ENCODE data around the gene FLYWCH1.

FLYWCH1 gene

DNA sequence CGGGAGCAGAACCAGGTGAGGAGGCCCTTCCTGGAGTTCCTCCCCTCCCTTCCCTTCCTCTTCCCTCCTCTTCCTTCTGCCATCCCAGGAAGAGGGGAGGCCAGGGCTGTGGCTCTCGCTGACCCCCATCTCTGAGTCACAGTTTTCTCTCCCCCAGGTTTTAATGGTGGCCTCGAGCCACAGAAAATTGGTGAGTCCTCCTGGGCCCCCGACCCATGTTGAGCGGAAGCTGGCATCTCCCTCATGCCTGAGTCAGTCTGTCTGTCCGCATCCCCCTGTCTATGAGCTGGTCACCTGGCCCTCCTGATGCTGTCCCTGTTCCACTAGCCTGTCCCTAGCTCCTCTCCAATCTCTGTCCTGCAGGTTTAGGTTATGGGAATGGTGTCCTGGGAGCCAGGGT is 88.2 kb downstream of the FLYWCH1 start:
- in situ Hi-C loops (cut with HindIII; ENCODE audit: low sequenced_read_pairs): no loop called here
- no peak for DNase-seq (ENCODE audit: low read depth, low spot score)
- TF ChIP-seq, protein P1, sequence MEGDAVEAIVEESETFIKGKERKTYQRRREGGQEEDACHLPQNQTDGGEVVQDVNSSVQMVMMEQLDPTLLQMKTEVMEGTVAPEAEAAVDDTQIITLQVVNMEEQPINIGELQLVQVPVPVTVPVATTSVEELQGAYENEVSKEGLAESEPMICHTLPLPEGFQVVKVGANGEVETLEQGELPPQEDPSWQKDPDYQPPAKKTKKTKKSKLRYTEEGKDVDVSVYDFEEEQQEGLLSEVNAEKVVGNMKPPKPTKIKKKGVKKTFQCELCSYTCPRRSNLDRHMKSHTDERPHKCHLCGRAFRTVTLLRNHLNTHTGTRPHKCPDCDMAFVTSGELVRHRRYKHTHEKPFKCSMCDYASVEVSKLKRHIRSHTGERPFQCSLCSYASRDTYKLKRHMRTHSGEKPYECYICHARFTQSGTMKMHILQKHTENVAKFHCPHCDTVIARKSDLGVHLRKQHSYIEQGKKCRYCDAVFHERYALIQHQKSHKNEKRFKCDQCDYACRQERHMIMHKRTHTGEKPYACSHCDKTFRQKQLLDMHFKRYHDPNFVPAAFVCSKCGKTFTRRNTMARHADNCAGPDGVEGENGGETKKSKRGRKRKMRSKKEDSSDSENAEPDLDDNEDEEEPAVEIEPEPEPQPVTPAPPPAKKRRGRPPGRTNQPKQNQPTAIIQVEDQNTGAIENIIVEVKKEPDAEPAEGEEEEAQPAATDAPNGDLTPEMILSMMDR (IDR thresholded peaks at IDR 0.05; ENCODE audit: low read depth, low read length): no peak

DNA sequence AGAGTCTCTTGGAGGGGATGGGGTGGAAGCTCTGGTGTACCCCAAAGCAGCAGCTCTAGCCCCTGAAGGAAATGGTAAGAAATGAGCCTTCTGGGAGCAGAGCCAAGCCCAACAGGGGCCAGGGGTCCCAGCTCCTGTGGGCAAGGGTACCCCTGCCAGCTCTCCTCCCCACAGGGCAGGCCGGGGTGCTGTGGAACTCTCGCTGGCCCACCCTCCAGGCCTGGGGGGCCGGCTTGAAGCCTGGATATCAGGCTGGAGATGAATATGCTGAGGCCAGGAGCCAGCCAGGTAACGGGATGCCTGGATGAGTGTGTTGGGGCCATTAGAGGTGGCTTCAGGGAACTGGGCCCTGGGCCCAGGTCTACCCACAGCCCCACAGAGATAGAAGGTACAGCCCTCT is 88.8 kb downstream of the FLYWCH1 start:
- no peak overlapping the region for H3K4me3 ChIP-seq (ENCODE audit: low read depth, low read length)
- no peak for DNase-seq (ENCODE audit: low read depth, low spot score)
- TF ChIP-seq, protein P1 (IDR thresholded peaks at IDR 0.05; ENCODE audit: low read depth, low read length): no peak
- in situ Hi-C loops (cut with HindIII; ENCODE audit: low sequenced_read_pairs): no loop called here

More for the DNA sequence above, 88.2 kb downstream of the FLYWCH1 start:
- no peak overlapping the region for H3K4me3 ChIP-seq (ENCODE audit: low read depth, low read length)

Measured in astrocyte of the spinal cord (primary cell).